ENCODE data around the gene MAB21L3. TPM values are rescaled to one million over a fixed set of nuclear protein-coding genes. Genes with fewer than 3 reads are reported as not detected.
A peak's percentile ranks its signal among the peaks of the same experiment; 100 is the strongest.

The MAB21L3 gene
- total RNA-seq, 3 donors from 2014 or later, result 1.7 to 6.4 (median 4.7) TPM

DNA sequence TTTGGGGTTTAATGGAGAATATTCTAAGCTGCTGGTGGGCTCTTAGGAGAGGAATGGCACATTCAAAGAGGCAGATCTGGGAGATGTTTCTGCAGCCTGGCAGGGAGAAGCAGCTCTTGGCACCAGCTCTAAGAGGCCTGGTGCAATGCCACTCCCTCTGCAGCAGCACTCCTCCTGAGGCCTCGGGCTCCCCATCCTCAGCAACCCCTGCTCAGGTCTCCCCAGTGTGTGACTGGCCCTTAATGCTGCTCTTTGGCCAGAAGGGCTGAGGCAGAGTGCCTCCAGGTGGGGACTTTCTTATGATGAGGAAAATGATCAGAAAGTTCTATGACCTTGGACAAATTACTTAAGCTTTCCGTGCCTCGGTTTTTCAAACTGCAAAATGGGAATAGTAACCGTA is 55.5 kb downstream of the MAB21L3 start:
- DNase-seq, result peak in 1 of 3 donors; percentile 46

DNA sequence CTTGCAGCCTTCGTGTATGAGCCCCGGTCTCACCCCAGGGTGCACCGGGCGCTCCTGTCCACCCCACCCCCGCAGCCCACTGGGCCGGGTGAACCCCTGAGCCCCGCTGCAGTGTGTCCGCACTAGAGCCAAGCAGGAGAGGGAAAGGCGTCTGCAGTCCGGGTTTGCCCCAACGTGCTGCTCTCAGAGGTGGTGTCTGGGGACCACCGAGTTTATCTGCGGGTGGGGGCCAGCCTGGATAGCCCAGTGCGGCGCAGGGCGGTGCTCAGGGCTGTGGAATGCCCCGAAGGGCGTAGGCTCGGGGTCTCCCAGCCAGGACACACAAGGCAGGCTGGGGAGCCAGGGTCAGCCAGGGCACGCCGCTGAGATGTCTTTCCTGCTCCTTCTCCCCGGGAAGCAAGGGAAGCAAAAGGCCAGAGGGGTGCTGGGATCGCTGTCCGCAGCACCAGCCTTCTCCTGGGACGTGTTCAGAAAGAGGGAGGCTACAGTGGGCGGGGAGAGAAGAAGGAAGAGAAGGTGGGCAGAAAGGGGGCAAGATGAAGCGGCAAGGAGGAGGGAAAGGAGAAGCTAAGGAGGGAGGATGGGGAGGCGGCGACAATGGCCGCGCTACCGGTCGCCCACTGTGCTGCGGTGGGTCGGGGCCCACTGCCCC is 56.6 kb downstream of the MAB21L3 start:
- Histone ChIP-seq H3K4me1 (ENCODE audit: low read depth) (peaks cover 16% of the 10 kb centered on the region), H3K4me3 (no peak overlapping the region), H3K9me3 (no peaks in the 10 kb centered on the region), H3K36me3 (ENCODE audit: low read depth) (no peaks in the 10 kb centered on the region)
- intact Hi-C loops (cut with DNase I, micrococcal nuclease), result no loop called here
- peak in 2 of 3 donors; percentile 64 to 65 for DNase-seq
- peak; percentile 56 for ATAC-seq
- TF ChIP-seq, protein P1, sequence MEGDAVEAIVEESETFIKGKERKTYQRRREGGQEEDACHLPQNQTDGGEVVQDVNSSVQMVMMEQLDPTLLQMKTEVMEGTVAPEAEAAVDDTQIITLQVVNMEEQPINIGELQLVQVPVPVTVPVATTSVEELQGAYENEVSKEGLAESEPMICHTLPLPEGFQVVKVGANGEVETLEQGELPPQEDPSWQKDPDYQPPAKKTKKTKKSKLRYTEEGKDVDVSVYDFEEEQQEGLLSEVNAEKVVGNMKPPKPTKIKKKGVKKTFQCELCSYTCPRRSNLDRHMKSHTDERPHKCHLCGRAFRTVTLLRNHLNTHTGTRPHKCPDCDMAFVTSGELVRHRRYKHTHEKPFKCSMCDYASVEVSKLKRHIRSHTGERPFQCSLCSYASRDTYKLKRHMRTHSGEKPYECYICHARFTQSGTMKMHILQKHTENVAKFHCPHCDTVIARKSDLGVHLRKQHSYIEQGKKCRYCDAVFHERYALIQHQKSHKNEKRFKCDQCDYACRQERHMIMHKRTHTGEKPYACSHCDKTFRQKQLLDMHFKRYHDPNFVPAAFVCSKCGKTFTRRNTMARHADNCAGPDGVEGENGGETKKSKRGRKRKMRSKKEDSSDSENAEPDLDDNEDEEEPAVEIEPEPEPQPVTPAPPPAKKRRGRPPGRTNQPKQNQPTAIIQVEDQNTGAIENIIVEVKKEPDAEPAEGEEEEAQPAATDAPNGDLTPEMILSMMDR (IDR thresholded peaks at IDR 0.05), result no peak

More for the DNA sequence above, 55.5 kb downstream of the MAB21L3 start:
- intact Hi-C loops (cut with DNase I, micrococcal nuclease), result no loop called here
- TF ChIP-seq, protein P1 (IDR thresholded peaks at IDR 0.05), result no peak
- peaks cover 16% of the 10 kb centered on the region for H3K4me1 ChIP-seq (ENCODE audit: low read depth)
- no peak for ATAC-seq
- H3K4me3 ChIP-seq, result no peak overlapping the region
- H3K9me3 ChIP-seq, result no peaks in the 10 kb centered on the region
- no peaks in the 10 kb centered on the region for H3K36me3 ChIP-seq (ENCODE audit: low read depth)

DNA sequence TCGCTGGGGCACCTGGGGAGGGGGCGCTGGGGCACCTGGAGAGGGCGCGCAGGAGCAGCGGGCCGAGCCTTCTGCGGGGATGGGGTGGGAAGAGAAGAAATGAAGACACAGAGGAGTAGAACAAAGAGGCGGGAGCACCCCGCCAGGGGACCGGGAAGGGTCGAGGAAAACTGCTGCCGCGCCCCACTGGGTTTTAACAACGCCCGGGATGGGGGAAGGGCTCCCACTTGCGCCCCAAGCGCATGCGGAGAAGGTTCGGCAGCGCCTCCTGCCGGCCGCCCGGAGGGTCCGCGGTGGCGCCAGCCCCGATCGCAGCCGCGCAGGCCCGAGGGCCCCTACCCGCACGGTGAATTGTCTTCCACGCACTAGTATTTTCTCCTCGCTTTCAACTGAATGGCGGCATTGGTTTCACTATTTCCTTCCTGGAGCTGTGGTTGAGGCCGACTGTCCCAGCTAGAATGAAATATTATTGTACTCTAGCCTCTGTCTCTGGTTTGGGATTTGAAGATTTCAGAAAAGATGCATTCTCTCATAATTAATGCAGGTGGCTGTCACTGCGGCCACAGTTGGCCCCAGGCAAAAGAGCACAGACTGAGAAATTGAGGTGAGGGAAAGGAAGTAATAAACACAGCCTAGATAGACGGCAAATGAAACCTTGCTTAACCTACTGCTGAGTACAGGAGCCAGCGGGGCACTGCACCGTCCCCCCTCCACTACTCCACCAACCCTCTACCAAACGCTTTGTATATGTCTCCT is 57.3 kb downstream of the MAB21L3 start:
- ATAC-seq (peak; percentile 94), DNase-seq (peak; percentile 92 to 94 (median 94))
- H3K4me3 ChIP-seq, result no peak overlapping the region
- H3K4me1 ChIP-seq (ENCODE audit: low read depth), result peaks cover 16% of the 10 kb centered on the region
- intact Hi-C loops (cut with DNase I, micrococcal nuclease), result no loop called here
- no peaks in the 10 kb centered on the region for H3K36me3 ChIP-seq (ENCODE audit: low read depth)
- TF ChIP-seq, protein P1 (IDR thresholded peaks at IDR 0.05), result peak; percentile 88
- H3K9me3 ChIP-seq, result no peaks in the 10 kb centered on the region

DNA sequence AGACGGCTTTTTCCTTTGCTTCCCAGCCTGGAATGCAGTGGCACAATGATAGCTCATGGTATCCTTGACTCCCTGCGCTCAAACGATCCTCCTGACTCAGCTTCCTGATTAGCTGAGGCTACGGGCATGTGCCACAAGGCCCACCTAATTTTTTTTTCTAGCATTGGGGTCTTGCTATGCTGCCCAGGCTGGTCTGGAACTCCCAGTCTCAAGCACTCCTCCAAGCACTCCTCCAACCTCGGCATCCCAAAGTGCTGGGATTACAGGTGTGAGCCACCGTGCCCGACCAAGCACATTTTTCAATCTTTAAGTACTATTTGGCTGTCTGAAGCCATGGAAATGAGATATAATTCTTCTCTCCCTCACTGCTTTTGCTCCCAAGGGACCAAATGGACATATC is 58.7 kb downstream of the MAB21L3 start:
- intact Hi-C loops (cut with DNase I, micrococcal nuclease), result loop anchor here in 1 of 2 donors (10.0 kb wide), 1 partner anchor 165 kb away; no protein-coding TSS in a partner anchor

DNA sequence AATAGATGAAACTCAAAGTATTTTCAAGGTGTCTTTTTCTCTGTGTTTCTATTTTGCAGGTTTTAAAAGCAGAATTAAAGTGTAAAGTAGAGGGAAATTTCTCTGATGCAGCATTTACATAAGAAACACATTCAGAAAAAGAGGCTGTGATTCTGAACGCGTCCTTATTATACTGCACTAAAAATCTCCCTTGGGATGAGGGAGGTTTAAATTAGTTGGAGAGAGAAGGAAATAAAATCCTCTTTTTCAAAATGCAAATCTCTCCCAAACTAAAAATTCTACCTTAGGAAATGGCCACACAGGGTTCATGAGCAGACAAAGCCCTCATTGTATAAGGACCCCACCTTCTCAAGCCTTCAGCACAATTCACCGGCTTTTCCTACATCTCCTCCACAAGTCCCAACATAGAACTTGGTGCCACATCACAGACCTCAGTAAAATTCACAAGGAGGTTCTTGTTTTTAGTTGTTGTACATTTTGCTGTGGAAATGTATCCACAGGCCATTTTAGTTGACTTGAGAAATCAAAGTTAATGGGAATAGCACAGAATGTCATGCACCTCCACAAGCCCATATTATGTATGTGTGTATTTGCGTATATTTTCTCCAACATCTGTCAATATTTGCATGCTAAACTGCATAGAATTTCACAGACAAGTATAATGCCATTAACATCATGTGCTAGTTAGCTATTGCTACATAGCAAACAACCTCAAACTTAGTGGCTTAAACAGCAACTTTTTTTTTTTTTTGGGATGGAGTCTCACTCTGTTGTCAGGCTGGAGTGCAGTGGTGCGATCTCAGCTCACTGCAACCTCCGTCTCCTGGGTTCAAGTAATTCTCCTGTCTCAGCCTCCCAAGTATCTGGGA is 59.8 kb downstream of the MAB21L3 start:
- intact Hi-C loops (cut with DNase I, micrococcal nuclease), result loop anchor here in 1 of 2 donors (10.0 kb wide), 1 partner anchor 164 kb away; no protein-coding TSS in a partner anchor
- H3K4me3 ChIP-seq, result no peak overlapping the region
- no peaks in the 10 kb centered on the region for H3K36me3 ChIP-seq (ENCODE audit: low read depth)
- no peak for DNase-seq
- TF ChIP-seq, protein P1 (IDR thresholded peaks at IDR 0.05), result no peak
- ATAC-seq, result no peak
- H3K9me3 ChIP-seq, result no peaks in the 10 kb centered on the region
- peaks cover 16% of the 10 kb centered on the region for H3K4me1 ChIP-seq (ENCODE audit: low read depth)

More for the DNA sequence above, 58.7 kb downstream of the MAB21L3 start:
- ATAC-seq, result no peak
- H3K36me3 ChIP-seq (ENCODE audit: low read depth), result no peaks in the 10 kb centered on the region
- TF ChIP-seq, protein P1 (IDR thresholded peaks at IDR 0.05), result no peak
- no peak for DNase-seq
- H3K4me3 ChIP-seq, result no peak overlapping the region
- peaks cover 16% of the 10 kb centered on the region for H3K4me1 ChIP-seq (ENCODE audit: low read depth)
- H3K9me3 ChIP-seq, result no peaks in the 10 kb centered on the region

All from mucosa of descending colon (tissue), 3 donors.